OCI-M2 (cell line): ENCODE data around the gene WBP2.
"Not testable (repeated sequence)": the region's sequence is repeated elsewhere in the genome, so short reads cannot be mapped to it uniquely, and the experiment has no call there.

Source experiments
- DNase-seq: peaks from one replicate; lab custom pipeline; 2025; ENCODE audit not compliant: unreplicated experiment; lab: John Stamatoyannopoulos, UW

Gene WBP2

GRCh38 chr17:75889454-75889853 is 34.3 kb upstream of the WBP2 start:
- no peak for DNase-seq

GRCh38 chr17:75888484-75888883 is 33.3 kb upstream of the WBP2 start:
- DNase-seq: no peak

GRCh38 chr17:75885860-75886259 is 30.7 kb upstream of the WBP2 start:
- DNase-seq: not testable (repeated sequence)

GRCh38 chr17:75885431-75885830 is 30.3 kb upstream of the WBP2 start:
- DNase-seq: no peak

- no peak for DNase-seq
Measured at GRCh38 chr17:75881678-75882454, 26.7 kb upstream of the WBP2 start.

- no peak for DNase-seq
Measured at GRCh38 chr17:75880266-75880665, 25.1 kb upstream of the WBP2 start.

- no peak for DNase-seq
Measured at GRCh38 chr17:75878174-75878998, 23.3 kb upstream of the WBP2 start, which contains the start of gene TRIM47. Gene TRIM47, minus strand, starts transcription at chr17:75878581. Its CDS starts 33 bp downstream, at chr17:75878548.

- DNase-seq: no peak
Measured at GRCh38 chr17:75877752-75878173, 22.6 kb upstream of the WBP2 start.

- no peak for DNase-seq
Measured at GRCh38 chr17:75876938-75877751, 22.0 kb upstream of the WBP2 start.

GRCh38 chr17:75876190-75876937 is 21.2 kb upstream of the WBP2 start:
- no peak for DNase-seq

- DNase-seq: no peak
Measured at GRCh38 chr17:75875940-75876189, 20.7 kb upstream of the WBP2 start.

GRCh38 chr17:75875182-75875939 is 20.2 kb upstream of the WBP2 start:
- DNase-seq: no peak

GRCh38 chr17:75874323-75875181 is 19.4 kb upstream of the WBP2 start:
- no peak for DNase-seq

GRCh38 chr17:75873587-75874322 is 18.6 kb upstream of the WBP2 start:
- DNase-seq: no peak

- no peak for DNase-seq
Measured at GRCh38 chr17:75872434-75873351, 17.6 kb upstream of the WBP2 start.

GRCh38 chr17:75870228-75870627 is 15.1 kb upstream of the WBP2 start:
- not testable (repeated sequence) for DNase-seq
